Naive B cell (primary cell): ENCODE data around the gene ID2. TPM values are rescaled to one million over a fixed set of nuclear protein-coding genes. Genes with fewer than 3 reads are reported as not detected.

ENCODE experiments used
- ATAC-seq, 2 donors: fragments of 150-1000 bp; cut with Tn5 transposase; 2 replicates each; pipeline ENCODE4 v1.10.0; 2021; ENCODE audit warnings: low read depth in 2 of 2, mild to moderate bottlenecking in 2 of 2, moderate library complexity in 2 of 2
- DNase-seq: peaks from one replicate; pipeline ENCODE4 v3.0.0; 2022
- H3K27ac Mint-ChIP-seq, 6 donors: one replicate each; pipeline ENCODE4 v1.8.0; 2020 to 2022; ENCODE audit warnings: mild to moderate bottlenecking in 6 of 6, mixed read lengths in 6 of 6, moderate library complexity in 5 of 6, inconsistent platforms in 2 of 6
- H3K27me3 Mint-ChIP-seq, 3 donors: one replicate each; pipeline ENCODE4 v1.8.0; 2021 to 2022; ENCODE audit warnings: mixed read lengths in 3 of 3, mild to moderate bottlenecking in 1 of 3
- H3K36me3 Mint-ChIP-seq, 2 donors: one replicate each; pipeline ENCODE4 v1.8.0; 2020 to 2022; ENCODE audit warnings: mixed read lengths in 2 of 2, inconsistent platforms in 1 of 2, mild to moderate bottlenecking in 1 of 2
- H3K4me1 Mint-ChIP-seq, 3 donors: one replicate each; pipeline ENCODE4 v1.8.0; 2020 to 2022; ENCODE audit warnings: mixed read lengths in 3 of 3, inconsistent platforms in 1 of 3, mild to moderate bottlenecking in 1 of 3, moderate library complexity in 1 of 3
- H3K4me3 Mint-ChIP-seq, 8 donors: one replicate each; pipeline ENCODE4 v1.8.0; 2020 to 2022; ENCODE audit warnings: mild to moderate bottlenecking in 8 of 8, mixed read lengths in 8 of 8, moderate library complexity in 8 of 8, inconsistent platforms in 2 of 8
- H3K9me3 Mint-ChIP-seq, 7 donors: one replicate each; pipeline ENCODE4 v1.8.0; 2020 to 2022; ENCODE audit warnings: mixed read lengths in 7 of 7, mild to moderate bottlenecking in 5 of 7, inconsistent platforms in 2 of 7, moderate library complexity in 1 of 7
- polyA plus RNA-seq, 6 donors: library from polyadenylated mRNA; unstranded; fragments of 300-500 nt; fragmentation: Illumina TruSeq; gene quantifications; one replicate each; pipeline ENCODE4 v1.2.3, GENCODE V29; 2021; ENCODE audit warnings: low read depth in 6 of 6

Gene ID2
- 1 to 10 TPM; 3.2 to 9.4 (median 4.0) TPM for polyA plus RNA-seq

GRCh38 chr2:8681786-8682692, at the start of gene ID2:
Gene ID2, plus strand, starts transcription at chr2:8682056. Its CDS starts 110 bp downstream, at chr2:8682166.
- Mint-ChIP-seq H3K9me3 (peaks cover 0 to 15% (median 5%) of the 10 kb centered on the region in 7 donors), H3K27me3 (peaks cover 60 to 68% (median 64%) of the 10 kb centered on the region in 3 donors), H3K36me3 (peaks cover 0 to 6% of the 10 kb centered on the region in 2 donors), H3K4me1 (peaks cover 48 to 63% (median 51%) of the 10 kb centered on the region in 3 donors), H3K4me3 (peak within 1 kb of the TSS; percentile 79 to 97 (median 89)), H3K27ac (peak within 1 kb of the TSS; percentile 38 to 85 (median 64))
- DNase-seq (peak; percentile 88), ATAC-seq (peak; percentile 79 to 86)

- DNase-seq (no peak), ATAC-seq (no peak)
- Mint-ChIP-seq H3K27me3 (peaks cover 12 to 26% (median 13%) of the 10 kb centered on the region in 3 donors), H3K9me3 (peaks cover 0 to 2% (median 0%) of the 10 kb centered on the region in 7 donors), H3K4me1 (peaks cover 6 to 21% (median 11%) of the 10 kb centered on the region in 3 donors), H3K36me3 (no peaks in the 10 kb centered on the region), H3K27ac (peak overlapping the region in 2 of 6 donors; percentile 20 to 47), H3K4me3 (no peak overlapping the region)
Observed at GRCh38 chr2:8632755-8633154, 49.1 kb upstream of the ID2 start.

- H3K4me3 Mint-ChIP-seq, result no peak overlapping the region
- peaks cover 6 to 21% (median 11%) of the 10 kb centered on the region in 3 donors for H3K4me1 Mint-ChIP-seq
- DNase-seq (no peak), ATAC-seq (no peak)
- peaks cover 0 to 2% (median 0%) of the 10 kb centered on the region in 7 donors for H3K9me3 Mint-ChIP-seq
- H3K27me3 Mint-ChIP-seq, result peaks cover 12 to 30% (median 18%) of the 10 kb centered on the region in 3 donors
- H3K36me3 Mint-ChIP-seq, result no peaks in the 10 kb centered on the region
- no peak overlapping the region for H3K27ac Mint-ChIP-seq
Observed at GRCh38 chr2:8633186-8633734, 48.6 kb upstream of the ID2 start.

GRCh38 chr2:8633735-8634313, 48.0 kb upstream of the ID2 start:
- no peak for ATAC-seq
- Mint-ChIP-seq H3K27me3 (peaks cover 12 to 35% (median 24%) of the 10 kb centered on the region in 3 donors), H3K9me3 (peaks cover 0 to 2% (median 0%) of the 10 kb centered on the region in 7 donors), H3K4me3 (no peak overlapping the region), H3K36me3 (no peaks in the 10 kb centered on the region), H3K27ac (no peak overlapping the region), H3K4me1 (peaks cover 5 to 17% (median 6%) of the 10 kb centered on the region in 3 donors)
- DNase-seq, result no peak

- Mint-ChIP-seq H3K27ac (no peak overlapping the region), H3K4me1 (peaks cover 4 to 11% (median 6%) of the 10 kb centered on the region in 3 donors), H3K27me3 (peaks cover 12 to 43% (median 32%) of the 10 kb centered on the region in 3 donors), H3K9me3 (peaks cover 0 to 2% (median 0%) of the 10 kb centered on the region in 7 donors), H3K36me3 (no peaks in the 10 kb centered on the region), H3K4me3 (peak overlapping the region in 1 of 8 donors; percentile 50)
- ATAC-seq (no peak), DNase-seq (no peak)
Observed at GRCh38 chr2:8634466-8635172, 47.2 kb upstream of the ID2 start.

GRCh38 chr2:8636041-8636491, 45.8 kb upstream of the ID2 start:
- Mint-ChIP-seq H3K27me3 (peaks cover 12 to 47% (median 35%) of the 10 kb centered on the region in 3 donors), H3K27ac (no peak overlapping the region), H3K4me3 (no peak overlapping the region), H3K9me3 (peaks cover 0 to 2% (median 0%) of the 10 kb centered on the region in 7 donors), H3K36me3 (no peaks in the 10 kb centered on the region), H3K4me1 (peaks cover 4 to 11% (median 6%) of the 10 kb centered on the region in 3 donors)
- DNase-seq (no peak), ATAC-seq (no peak)

- no peak overlapping the region for H3K27ac Mint-ChIP-seq
- no peak for ATAC-seq
- no peaks in the 10 kb centered on the region for H3K36me3 Mint-ChIP-seq
Observed at GRCh38 chr2:8636721-8637636, 44.9 kb upstream of the ID2 start.

GRCh38 chr2:8638327-8638726, 43.5 kb upstream of the ID2 start:
- Mint-ChIP-seq H3K4me1 (no peaks in the 10 kb centered on the region), H3K4me3 (no peak overlapping the region), H3K27ac (no peak overlapping the region), H3K9me3 (peaks cover 0 to 2% (median 0%) of the 10 kb centered on the region in 7 donors), H3K36me3 (no peaks in the 10 kb centered on the region), H3K27me3 (peaks cover 12 to 52% (median 42%) of the 10 kb centered on the region in 3 donors)
- DNase-seq (no peak), ATAC-seq (no peak)

More at GRCh38 chr2:8636721-8637636, 44.9 kb upstream of the ID2 start:
- peaks cover 0 to 3% (median 2%) of the 10 kb centered on the region in 3 donors for H3K4me1 Mint-ChIP-seq
- H3K4me3 Mint-ChIP-seq, result no peak overlapping the region
- peaks cover 12 to 52% (median 42%) of the 10 kb centered on the region in 3 donors for H3K27me3 Mint-ChIP-seq
- no peak for DNase-seq
- peaks cover 0 to 2% (median 0%) of the 10 kb centered on the region in 7 donors for H3K9me3 Mint-ChIP-seq

- no peaks in the 10 kb centered on the region for H3K4me1 Mint-ChIP-seq
- DNase-seq (no peak), ATAC-seq (no peak)
- peaks cover 0 to 2% (median 0%) of the 10 kb centered on the region in 7 donors for H3K9me3 Mint-ChIP-seq
- H3K4me3 Mint-ChIP-seq, result no peak overlapping the region
- H3K36me3 Mint-ChIP-seq, result no peaks in the 10 kb centered on the region
- H3K27me3 Mint-ChIP-seq, result peaks cover 13 to 51% (median 46%) of the 10 kb centered on the region in 3 donors
- H3K27ac Mint-ChIP-seq, result no peak overlapping the region
Observed at GRCh38 chr2:8639122-8639635, 42.7 kb upstream of the ID2 start.

- Mint-ChIP-seq H3K4me3 (no peak overlapping the region), H3K27me3 (peaks cover 12 to 49% (median 46%) of the 10 kb centered on the region in 3 donors), H3K9me3 (peaks cover 0 to 2% (median 0%) of the 10 kb centered on the region in 7 donors), H3K27ac (no peak overlapping the region), H3K36me3 (no peaks in the 10 kb centered on the region), H3K4me1 (no peaks in the 10 kb centered on the region)
- no peak for DNase-seq
- ATAC-seq, result no peak
Observed at GRCh38 chr2:8640498-8640897, 41.4 kb upstream of the ID2 start.

GRCh38 chr2:8641301-8641965, 40.4 kb upstream of the ID2 start:
- no peaks in the 10 kb centered on the region for H3K36me3 Mint-ChIP-seq
- peaks cover 12 to 50% (median 49%) of the 10 kb centered on the region in 3 donors for H3K27me3 Mint-ChIP-seq
- DNase-seq, result no peak
- H3K27ac Mint-ChIP-seq, result no peak overlapping the region
- no peak overlapping the region for H3K4me3 Mint-ChIP-seq
- peaks cover 0 to 7% (median 2%) of the 10 kb centered on the region in 7 donors for H3K9me3 Mint-ChIP-seq
- H3K4me1 Mint-ChIP-seq, result no peaks in the 10 kb centered on the region
- ATAC-seq, result no peak
